Coronary artery (tissue), 2 donors: Measurements from ENCODE around the gene PRDM16.

ENCODE experiments used
- DNase-seq: peaks from one replicate; pipeline ENCODE4 v3.0.0-alpha.2; 2017; ENCODE audit warnings: low spot score
- H3K27ac ChIP-seq, 2 donors: fragments of 200-600 bp; sonication (generic); one replicate each; pipeline ENCODE4 v1.5.1; 2016 to 2019
- H3K4me3 ChIP-seq: fragments of 200-600 bp; sonication (generic); 2 replicates; pipeline ENCODE4 v1.5.1; 2016; ENCODE audit warnings: mild to moderate bottlenecking, moderate library complexity
- TF ChIP-seq, protein P1 (sequence below): fragments of 200-600 bp; sonication (generic); IDR thresholded peaks from one replicate; pipeline ENCODE4 v1.5.1; 2019; ENCODE audit warnings: antibody characterized with exemption

Gene PRDM16

DNA sequence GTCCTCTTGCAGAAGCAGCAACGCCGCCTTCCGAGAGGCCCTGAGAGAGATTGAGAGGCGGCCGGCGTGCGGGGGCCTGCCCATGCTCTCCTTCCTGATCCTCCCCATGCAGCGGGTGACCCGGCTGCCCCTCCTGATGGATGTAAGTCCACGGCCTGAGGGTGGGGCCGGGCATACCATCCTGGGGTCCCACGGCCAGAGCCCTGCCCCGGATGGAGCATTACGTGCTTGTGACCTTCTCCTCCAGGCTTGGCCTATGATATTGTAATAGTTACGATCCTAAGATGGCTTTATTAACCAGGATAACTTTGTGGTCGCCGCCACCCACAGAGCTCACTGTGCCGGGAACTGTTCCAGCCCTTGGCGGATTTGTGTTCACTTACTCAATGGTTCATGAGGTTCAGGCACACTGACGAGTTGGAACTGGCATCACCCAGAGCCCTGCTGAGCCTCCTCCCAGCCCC lies 404.4 kb downstream of the PRDM16 start:
- TF ChIP-seq, protein P1, sequence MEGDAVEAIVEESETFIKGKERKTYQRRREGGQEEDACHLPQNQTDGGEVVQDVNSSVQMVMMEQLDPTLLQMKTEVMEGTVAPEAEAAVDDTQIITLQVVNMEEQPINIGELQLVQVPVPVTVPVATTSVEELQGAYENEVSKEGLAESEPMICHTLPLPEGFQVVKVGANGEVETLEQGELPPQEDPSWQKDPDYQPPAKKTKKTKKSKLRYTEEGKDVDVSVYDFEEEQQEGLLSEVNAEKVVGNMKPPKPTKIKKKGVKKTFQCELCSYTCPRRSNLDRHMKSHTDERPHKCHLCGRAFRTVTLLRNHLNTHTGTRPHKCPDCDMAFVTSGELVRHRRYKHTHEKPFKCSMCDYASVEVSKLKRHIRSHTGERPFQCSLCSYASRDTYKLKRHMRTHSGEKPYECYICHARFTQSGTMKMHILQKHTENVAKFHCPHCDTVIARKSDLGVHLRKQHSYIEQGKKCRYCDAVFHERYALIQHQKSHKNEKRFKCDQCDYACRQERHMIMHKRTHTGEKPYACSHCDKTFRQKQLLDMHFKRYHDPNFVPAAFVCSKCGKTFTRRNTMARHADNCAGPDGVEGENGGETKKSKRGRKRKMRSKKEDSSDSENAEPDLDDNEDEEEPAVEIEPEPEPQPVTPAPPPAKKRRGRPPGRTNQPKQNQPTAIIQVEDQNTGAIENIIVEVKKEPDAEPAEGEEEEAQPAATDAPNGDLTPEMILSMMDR, result no peak
- Histone ChIP-seq H3K27ac (no peak overlapping the region), H3K4me3 (no peak overlapping the region)
- no peak for DNase-seq

DNA sequence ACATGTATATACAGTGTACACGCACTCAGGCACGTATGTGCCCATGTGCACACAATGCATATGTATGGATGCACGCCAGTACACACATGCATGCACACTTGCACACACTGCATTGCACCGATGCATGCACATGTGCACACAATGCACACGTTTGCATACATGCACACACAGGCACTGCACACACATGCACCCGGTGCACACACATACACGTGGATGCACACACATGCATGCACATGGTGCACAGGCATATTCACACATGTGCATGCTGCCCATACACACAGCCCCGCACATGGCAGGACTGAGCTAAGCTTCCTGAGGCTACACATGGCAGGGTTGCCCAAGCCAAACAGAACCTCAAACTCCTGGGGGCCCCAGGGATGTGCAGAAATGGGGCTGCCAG lies 405.0 kb downstream of the PRDM16 start:
- TF ChIP-seq, protein P1, result no peak
- Histone ChIP-seq H3K27ac (no peak overlapping the region), H3K4me3 (no peak overlapping the region)
- no peak for DNase-seq

DNA sequence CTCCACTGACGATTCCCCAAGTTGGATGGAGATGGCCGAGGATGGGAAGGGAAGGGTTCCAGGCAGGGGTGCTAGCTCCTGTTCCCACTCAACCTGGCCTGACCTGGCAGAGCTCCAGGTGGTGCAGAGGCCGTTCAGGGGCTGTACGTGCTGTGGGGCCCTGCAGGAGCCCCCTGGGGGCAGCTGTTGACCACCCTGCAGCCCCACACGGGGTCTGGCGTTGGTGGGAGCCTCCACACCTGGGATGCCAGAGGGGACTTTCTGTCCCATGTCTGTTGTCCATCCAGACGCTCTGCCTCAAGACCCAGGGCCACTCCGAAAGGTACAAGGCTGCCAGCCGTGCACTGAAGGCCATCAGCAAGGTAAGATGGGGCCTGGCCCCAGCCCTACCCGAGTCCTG lies 405.4 kb downstream of the PRDM16 start:
- no peak overlapping the region for H3K27ac ChIP-seq
- TF ChIP-seq, protein P1, result no peak
- DNase-seq, result no peak
- no peak overlapping the region for H3K4me3 ChIP-seq

DNA sequence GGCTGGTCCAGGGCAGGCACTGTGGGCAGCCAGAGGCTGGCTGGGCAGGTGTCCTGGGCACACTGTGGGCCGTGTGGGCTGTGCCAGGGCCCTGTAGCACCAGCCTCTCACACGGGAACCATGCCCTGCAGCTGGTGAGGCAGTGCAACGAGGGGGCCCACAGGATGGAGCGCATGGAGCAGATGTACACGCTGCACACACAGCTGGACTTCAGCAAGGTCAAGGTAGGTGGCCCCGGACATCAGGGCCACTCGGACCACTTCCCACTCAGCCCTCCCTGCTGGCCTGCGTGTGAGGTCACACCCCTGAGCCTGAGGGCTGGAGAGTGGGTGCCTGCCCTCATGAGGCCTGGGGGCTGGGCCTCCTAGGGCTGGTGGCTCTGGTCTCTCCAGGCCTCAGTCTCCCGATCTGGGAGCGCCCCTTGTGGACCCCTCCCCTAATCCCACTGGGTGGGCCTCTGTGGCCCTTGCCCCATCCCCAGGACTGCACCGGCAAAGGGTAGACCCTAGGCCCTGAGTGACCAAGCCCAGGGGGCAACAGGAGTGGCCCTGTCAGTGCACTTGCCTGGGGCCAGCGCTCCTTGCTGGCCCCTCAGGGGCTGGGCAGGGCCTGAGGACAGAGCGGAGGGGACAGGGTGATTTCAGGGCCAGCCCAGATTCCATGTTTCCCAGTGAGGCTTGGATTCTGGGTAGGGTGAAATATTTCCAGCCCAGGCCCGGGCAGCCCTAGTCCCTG lies 407.0 kb downstream of the PRDM16 start:
- H3K4me3 ChIP-seq, result no peak overlapping the region
- TF ChIP-seq, protein P1, result no peak
- no peak overlapping the region for H3K27ac ChIP-seq
- no peak for DNase-seq

DNA sequence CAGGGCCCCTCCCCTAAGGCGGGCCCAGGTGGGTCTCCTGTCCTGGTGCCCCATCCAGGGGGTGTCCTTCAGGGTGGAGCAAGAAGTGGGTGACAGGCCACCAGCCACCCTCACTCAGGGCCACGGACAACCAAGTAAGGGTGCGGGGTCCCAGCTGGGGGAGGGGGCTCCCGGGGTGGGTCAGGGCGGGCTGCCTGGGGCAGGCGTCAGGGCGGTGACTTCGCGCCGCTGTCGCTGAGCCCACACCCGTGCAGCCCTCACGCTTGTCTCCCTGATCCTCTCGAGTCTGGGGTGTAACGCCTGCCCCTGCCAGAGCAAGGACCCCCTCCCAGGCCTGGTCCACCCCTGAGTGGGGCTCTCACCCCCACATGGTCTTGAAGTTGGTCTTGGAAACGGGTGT lies 407.7 kb downstream of the PRDM16 start:
- TF ChIP-seq, protein P1, result no peak
- no peak overlapping the region for H3K27ac ChIP-seq
- no peak overlapping the region for H3K4me3 ChIP-seq
- DNase-seq, result no peak

DNA sequence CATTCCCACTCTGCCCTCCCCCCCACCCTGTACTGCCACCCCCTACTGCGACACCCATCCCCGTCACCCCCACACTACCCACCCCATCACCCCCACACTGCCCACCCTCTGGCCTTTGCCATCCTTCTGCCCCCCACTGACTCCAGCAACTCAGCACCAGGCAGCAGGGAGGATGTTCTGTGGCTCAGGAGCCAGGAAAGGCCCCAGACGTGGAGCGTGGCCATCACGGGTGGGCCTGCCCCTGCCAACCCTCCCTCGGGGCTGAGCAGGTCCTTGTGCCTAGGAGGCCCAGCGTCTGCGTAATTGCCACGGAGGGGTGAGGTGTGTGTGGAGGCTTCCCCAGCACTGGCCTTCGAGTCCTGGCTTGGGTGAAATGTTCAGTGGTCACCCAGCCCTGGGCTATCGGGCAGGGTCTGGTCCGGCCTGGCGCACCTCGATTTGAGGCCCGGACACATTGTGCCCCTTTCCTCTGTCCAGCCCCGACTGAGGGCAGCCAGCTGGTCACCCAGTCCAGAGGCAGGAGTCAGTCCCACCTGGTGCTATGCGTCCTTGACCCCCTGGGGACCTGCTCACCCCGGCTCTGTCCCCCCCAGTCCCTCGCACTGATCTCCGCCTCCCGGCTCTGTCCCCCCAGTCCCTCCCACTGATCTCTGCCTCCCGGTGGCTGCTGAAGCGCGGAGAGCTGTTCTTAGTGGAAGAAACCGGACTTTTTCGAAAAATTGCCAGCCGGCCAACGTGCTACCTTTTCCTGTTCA lies 408.4 kb downstream of the PRDM16 start:
- DNase-seq, result no peak

More for the DNA sequence above, 408.4 kb downstream of the PRDM16 start:
- Histone ChIP-seq H3K27ac (no peak overlapping the region), H3K4me3 (no peak overlapping the region)
- TF ChIP-seq, protein P1, result no peak
